22Rv1 (cell line): ENCODE measurements around the gene LRRC8B.
A peak's percentile ranks its signal among the peaks of the same experiment; 100 is the strongest.

ENCODE experiments used
- H3K27ac ChIP-seq: fragments of 450-650 bp; 2 replicates; pipeline ENCODE4 v1.5.1; 2017
- CTCF ChIP-seq: fragments of 450-650 bp; IDR thresholded peaks from 2 replicates; pipeline ENCODE4 v1.5.1; 2017; ENCODE audit warnings: mild to moderate bottlenecking
- ZFX ChIP-seq: fragments of 450-650 bp; IDR thresholded peaks from 2 replicates; pipeline ENCODE4 v1.6.1; 2017; ENCODE audit warnings: antibody characterized with exemption, borderline replicate concordance

LRRC8B gene

GRCh38 chr1:89631816-89632656, 107.4 kb downstream of the LRRC8B start:
- no peak overlapping the region for H3K27ac ChIP-seq
- TF ChIP-seq CTCF, result no peak
- no peak for TF ChIP-seq ZFX

GRCh38 chr1:89632657-89633247, 108.1 kb downstream of the LRRC8B start, which contains the start of gene LRRC8C:
Gene LRRC8C (plus strand): TSS chr1:89633120. CDS start chr1:89686474, 53,354 bp downstream.
- TF ChIP-seq ZFX (no peak), CTCF (peak; percentile 92)
- H3K27ac ChIP-seq, result peak within 1 kb of the TSS; percentile 40

GRCh38 chr1:89633248-89633799, 108.7 kb downstream of the LRRC8B start:
- TF ChIP-seq ZFX (no peak), CTCF (no peak)
- peak overlapping the region; percentile 40 for H3K27ac ChIP-seq

- TF ChIP-seq ZFX, result no peak
- TF ChIP-seq CTCF, result no peak
- H3K27ac ChIP-seq, result peak overlapping the region; percentile 40
Measured at GRCh38 chr1:89633800-89634625, 109.4 kb downstream of the LRRC8B start.

GRCh38 chr1:89635825-89636815, 111.5 kb downstream of the LRRC8B start:
- TF ChIP-seq CTCF (no peak), ZFX (no peak)
- H3K27ac ChIP-seq, result no peak overlapping the region

GRCh38 chr1:89637496-89637895, 112.9 kb downstream of the LRRC8B start:
- no peak overlapping the region for H3K27ac ChIP-seq

More at GRCh38 chr1:89637496-89637895, 112.9 kb downstream of the LRRC8B start:
- TF ChIP-seq ZFX (no peak), CTCF (no peak)
